Caki2 (cell line): ENCODE data around the gene DDX23. TPM values are rescaled to one million over a fixed set of nuclear protein-coding genes. Genes with fewer than 3 reads are reported as not detected.

Experiments
- DNase-seq: peaks from one replicate; pipeline ENCODE4 v3.0.0-alpha.2; 2015; ENCODE audit warnings: low read depth
- in situ Hi-C: cut with HindIII; loops from 2 replicates; pipeline ENCODE4 v1.10.0; 2016; ENCODE audit warnings: low sequenced_read_pairs, low pct_unique_long_range_greater_than_20kb, mixed read lengths
- total RNA-seq: library from RNA; depleted of rRNA; stranded (reverse); fragments of >200 nt; shearing (Covaris generic); gene quantifications from 2 replicates; pipeline ENCODE4 v1.2.3, GENCODE V29; 2014; ENCODE audit warnings: low replicate concordance; rRNA removed

Gene DDX23
- total RNA-seq, 1 experiment from 2014 or later, result 89.5 TPM

DNA sequence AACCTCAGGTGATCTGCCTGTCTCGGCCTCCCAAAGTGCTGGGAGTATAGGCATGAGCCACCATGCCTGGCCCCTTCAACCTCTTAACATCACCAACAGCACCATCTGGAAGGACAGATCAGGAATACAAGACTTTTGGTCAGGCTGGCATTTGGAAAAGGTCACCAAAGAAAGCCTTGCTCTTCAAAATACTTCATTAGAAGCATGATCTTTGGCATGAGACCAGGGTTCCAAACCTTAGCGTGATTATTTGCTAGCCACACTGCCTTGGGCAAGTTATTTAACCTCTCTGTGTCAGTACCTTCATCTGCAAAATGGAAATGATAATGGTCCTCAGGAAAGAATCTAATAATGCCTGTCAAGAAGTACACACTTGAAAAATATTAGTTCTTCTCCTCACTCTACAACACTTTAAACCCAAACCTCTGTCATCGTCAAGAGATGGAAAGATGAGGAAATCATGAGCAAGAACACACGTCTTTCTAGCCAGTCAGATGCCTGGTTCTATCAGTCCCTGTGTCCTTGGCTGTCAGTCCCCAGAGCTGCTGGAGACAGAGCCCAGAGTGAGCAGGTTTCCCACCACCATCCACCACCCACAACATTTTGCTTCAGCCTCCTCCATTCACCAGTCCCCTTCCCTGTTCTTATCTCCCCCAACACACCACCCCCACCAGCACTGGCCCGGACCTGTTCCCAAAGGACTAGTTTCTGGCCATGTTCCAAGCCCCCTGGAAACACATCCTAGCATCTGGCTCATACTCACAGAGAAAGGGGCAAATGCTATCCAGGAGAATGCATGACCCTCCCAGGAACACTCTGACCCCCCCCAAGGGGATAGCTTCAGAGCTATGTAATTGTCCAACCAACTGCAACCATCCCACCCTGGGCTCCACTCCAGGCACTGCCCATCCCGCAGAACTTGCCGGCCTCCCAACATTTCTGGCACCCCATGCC lies 65.1 kb downstream of the DDX23 start:
- DNase-seq, result no peak
- in situ Hi-C loops, result no loop called here

DNA sequence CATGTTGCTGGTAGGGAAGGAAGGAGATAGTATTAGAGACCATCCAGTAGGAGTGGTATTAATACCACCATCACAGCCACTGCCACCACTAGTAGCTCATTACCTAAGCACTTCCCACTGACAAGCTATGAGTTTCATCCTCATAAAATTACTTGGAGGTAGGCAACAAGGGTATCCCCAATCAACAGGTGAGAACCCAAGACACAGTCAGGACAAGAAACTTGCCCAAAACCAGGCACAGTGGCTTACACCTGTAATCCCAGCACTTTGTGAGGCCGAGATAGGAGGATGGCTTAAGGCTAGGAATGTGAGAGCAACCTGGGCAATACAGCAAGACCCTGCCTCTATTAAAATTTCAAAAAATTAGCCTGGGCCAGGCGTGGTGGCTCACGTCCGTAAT lies 68.5 kb downstream of the DDX23 start:
- in situ Hi-C loops, result no loop called here

GRCh38 chr12:48782457-48783395 lies 69.2 kb downstream of the DDX23 start:
- in situ Hi-C loops, result no loop called here
- DNase-seq, result no peak

More for the DNA sequence above, 68.5 kb downstream of the DDX23 start:
- no peak for DNase-seq

DNA sequence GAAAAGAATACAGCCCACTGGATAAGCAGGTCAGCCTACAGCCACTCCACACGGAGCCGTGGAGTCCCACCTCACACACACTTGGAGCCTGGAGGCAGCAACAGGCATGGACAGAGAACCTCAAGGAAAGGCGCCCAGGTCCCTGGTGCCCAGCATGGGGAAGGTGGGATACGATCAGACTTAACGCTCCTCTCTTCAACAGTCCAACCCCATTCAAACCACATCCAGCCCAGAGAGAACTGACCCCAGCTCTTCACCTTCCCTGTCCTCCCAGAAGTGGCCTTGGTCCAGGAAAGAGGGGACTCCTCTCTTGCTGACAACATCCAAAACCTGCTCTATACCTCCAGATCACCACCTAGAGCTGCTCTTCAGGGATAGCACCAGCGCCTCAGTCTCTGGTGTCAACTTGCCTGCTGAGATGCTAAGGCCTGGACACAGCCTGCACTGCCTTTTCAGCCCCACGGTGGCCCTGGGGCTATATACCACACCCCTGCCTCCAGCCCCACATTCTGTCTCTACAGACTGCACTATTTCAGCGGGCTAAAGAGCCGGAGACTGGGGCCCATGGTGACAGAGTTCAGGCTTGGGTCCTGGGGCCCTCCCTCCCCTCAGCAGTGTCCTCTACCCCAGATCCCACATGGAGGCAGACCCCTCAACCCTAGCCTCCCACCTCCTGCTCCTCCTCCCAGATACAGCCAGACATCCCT lies 70.1 kb downstream of the DDX23 start:
- no peak for DNase-seq
- in situ Hi-C loops, result no loop called here

- no peak for DNase-seq
- in situ Hi-C loops, result no loop called here
Measured at GRCh38 chr12:48780381-48781025, 71.5 kb downstream of the DDX23 start.

GRCh38 chr12:48779869-48780268 lies 72.1 kb downstream of the DDX23 start:
- in situ Hi-C loops, result no loop called here

More at GRCh38 chr12:48779869-48780268, 72.1 kb downstream of the DDX23 start:
- no peak for DNase-seq

Other genes starting within 250 kb of the DDX23 start
- 47.5 and 84.0 TPM in 2 replicates for gene KANSL2, start 169.9 kb downstream of the DDX23 start, total RNA-seq
- 21.8 and 21.9 TPM in 2 replicates for gene CCNT1, start 135.5 kb downstream of the DDX23 start, total RNA-seq
- 65.4 and 76.6 TPM in 2 replicates for gene ADCY6, start 63.1 kb downstream of the DDX23 start, total RNA-seq
- gene CACNB3, start 33.7 kb downstream of the DDX23 start, total RNA-seq, result 27.9 and 32.8 TPM in 2 replicates
- 0.57 and 0.96 TPM in 2 replicates for gene RND1, start 13.7 kb upstream of the DDX23 start, total RNA-seq
- gene FKBP11, start 73.3 kb upstream of the DDX23 start, total RNA-seq, result 20.0 and 31.6 TPM in 2 replicates
- gene ARF3, start 105.3 kb upstream of the DDX23 start, total RNA-seq, result 174 and 178 TPM in 2 replicates
- 1.1 TPM in 1 of 2 replicates, not detected in the other for gene WNT10B, start 119.6 kb upstream of the DDX23 start, total RNA-seq
- not detected in 2 replicates for gene WNT1, start 126.2 kb upstream of the DDX23 start, total RNA-seq
- gene DDN, start 147.2 kb upstream of the DDX23 start, total RNA-seq, result not detected in 2 replicates
- gene PRKAG1, start 166.6 kb upstream of the DDX23 start, total RNA-seq, result 107 and 124 TPM in 2 replicates
- 10.7 and 15.2 TPM in 2 replicates for gene KMT2D, start 208.6 kb upstream of the DDX23 start, total RNA-seq
- gene RHEBL1, start 217.8 kb upstream of the DDX23 start, total RNA-seq, result 0.81 and 4.3 TPM in 2 replicates
- gene DHH, start 242.6 kb upstream of the DDX23 start, total RNA-seq, result not detected in 2 replicates